Panc1 (cell line): ENCODE results near the gene SETX. TPM values are rescaled to one million over a fixed set of nuclear protein-coding genes. Genes with fewer than 3 reads are reported as not detected.

Source experiments
- ATAC-seq: fragments of 200-7000 bp; cut with Tn5 transposase; 2 replicates; pipeline ENCODE4 v1.9.1; 2020; ENCODE audit warnings: mild to moderate bottlenecking, moderate library complexity
- BruUV-seq: library from RNA; stranded (reverse); fragments of 400-500 nt; replicated peaks from 2 replicates; lab custom pipeline; 2021; lab: Mats Ljungman, UMichigan
- CTCF ChIA-PET: fragments of 300-600 bp; sonication (Branson Sonifier 250); formaldehyde crosslinking; loops from one replicate; lab custom pipeline; 2022; ENCODE audit warnings: antibody characterized with exemption; lab: Charles Lee
- POLR2A ChIA-PET: fragments of 300-600 bp; sonication (Branson Sonifier 250); formaldehyde crosslinking; loops from one replicate; lab custom pipeline; 2022; ENCODE audit warnings: antibody characterized with exemption; lab: Charles Lee
- DNase-seq: peaks from one replicate; pipeline ENCODE4 v3.0.0-alpha.2; 2010; ENCODE audit warnings: low read depth, low spot score
- H3K27ac ChIP-seq: 2 replicates; pipeline ENCODE4 v1.5.1; 2011; ENCODE audit warnings: mild to moderate bottlenecking, low read length, inconsistent platforms
- H3K27me3 ChIP-seq: fragments of 200-500 bp; sonication (Bioruptor generic); 2 replicates; pipeline ENCODE4 v1.6.0; 2014; ENCODE audit warnings: low read length, inconsistent platforms; ENCODE audit not compliant: control insufficient read depth, insufficient read depth
- H3K36me3 ChIP-seq: fragments of 200-500 bp; sonication (Bioruptor generic); 2 replicates; pipeline ENCODE4 v1.5.1; 2014; ENCODE audit warnings: inconsistent platforms, mild to moderate bottlenecking, low read length, moderate library complexity; ENCODE audit not compliant: control insufficient read depth, insufficient read depth
- H3K4me1 ChIP-seq: 2 replicates; pipeline ENCODE4 v1.5.1; 2011; ENCODE audit warnings: inconsistent platforms, mild to moderate bottlenecking, low read length, moderate library complexity; ENCODE audit not compliant: control insufficient read depth, insufficient read depth
- H3K4me3 ChIP-seq, 2 experiments: 2 replicates each; pipeline ENCODE4 v1.5.1; 2011 to 2012; ENCODE audit warnings: low read depth in 2 of 2, low read length in 2 of 2, mild to moderate bottlenecking in 2 of 2, inconsistent platforms in 1 of 2, moderate library complexity in 1 of 2
- H3K9me3 ChIP-seq: fragments of 200-500 bp; sonication (Bioruptor generic); 2 replicates; pipeline ENCODE4 v1.5.1; 2014; ENCODE audit warnings: low read depth, mild to moderate bottlenecking, inconsistent platforms, low read length, moderate library complexity; ENCODE audit not compliant: control insufficient read depth, insufficient read depth
- CTCF ChIP-seq: fragments of 450-650 bp; IDR thresholded peaks from 2 replicates; pipeline ENCODE4 v1.5.1; 2017; ENCODE audit warnings: mild to moderate bottlenecking
- POLR2AphosphoS5 ChIP-seq: IDR thresholded peaks from 2 replicates; pipeline ENCODE4 v1.6.1; 2012; ENCODE audit warnings: mild to moderate bottlenecking, low read depth, low read length, moderate library complexity
- SIN3A ChIP-seq: IDR thresholded peaks from 2 replicates; pipeline ENCODE4 v1.6.1; 2012; ENCODE audit warnings: low read depth, mild to moderate bottlenecking, low read length, moderate library complexity, borderline replicate concordance; ENCODE audit not compliant: insufficient read depth
- TCF7L2 ChIP-seq: IDR thresholded peaks from 2 replicates; pipeline ENCODE4 v1.6.1; 2011; ENCODE audit warnings: mild to moderate bottlenecking, low read depth, low read length, inconsistent platforms
- in situ Hi-C: cut with HindIII; loops from 2 replicates; pipeline ENCODE4 v1.10.0; 2016; ENCODE audit warnings: low sequenced_read_pairs, low pct_unique_long_range_greater_than_20kb
- intact Hi-C: fragments of 100-400 bp; cut with micrococcal nuclease; formaldehyde crosslinking; loops from one replicate; pipeline ENCODE4 v1.10.0; 2022; ENCODE audit not compliant: unreplicated experiment
- total RNA-seq: library from RNA; stranded (reverse); gene quantifications from one replicate; pipeline ENCODE4 v1.2.1, GENCODE V29; 2021; ENCODE audit not compliant: unreplicated experiment
- TF ChIP-seq, protein P1 (sequence below), 2 experiments: IDR thresholded peaks; 2 replicates each; pipeline ENCODE4 v1.6.1; 2011 to 2012; ENCODE audit warnings: low read depth in 2 of 2, control low read depth in 1 of 2, low read length in 1 of 2, mild to moderate bottlenecking in 1 of 2, moderate library complexity in 1 of 2; ENCODE audit not compliant: insufficient read depth in 1 of 2

SETX gene
- total RNA-seq, 1 experiment from 2014 or later = 28.1 TPM

- Histone ChIP-seq H3K27me3 (no peaks in the 10 kb centered on the region), H3K27ac (no peak overlapping the region), H3K4me3 (no peak overlapping the region), H3K9me3 (no peaks in the 10 kb centered on the region), H3K36me3 (no peaks in the 10 kb centered on the region), H3K4me1 (no peaks in the 10 kb centered on the region)
- ChIA-PET POLR2A (no interaction called here), CTCF (no interaction called here)
- TF ChIP-seq, protein P1, sequence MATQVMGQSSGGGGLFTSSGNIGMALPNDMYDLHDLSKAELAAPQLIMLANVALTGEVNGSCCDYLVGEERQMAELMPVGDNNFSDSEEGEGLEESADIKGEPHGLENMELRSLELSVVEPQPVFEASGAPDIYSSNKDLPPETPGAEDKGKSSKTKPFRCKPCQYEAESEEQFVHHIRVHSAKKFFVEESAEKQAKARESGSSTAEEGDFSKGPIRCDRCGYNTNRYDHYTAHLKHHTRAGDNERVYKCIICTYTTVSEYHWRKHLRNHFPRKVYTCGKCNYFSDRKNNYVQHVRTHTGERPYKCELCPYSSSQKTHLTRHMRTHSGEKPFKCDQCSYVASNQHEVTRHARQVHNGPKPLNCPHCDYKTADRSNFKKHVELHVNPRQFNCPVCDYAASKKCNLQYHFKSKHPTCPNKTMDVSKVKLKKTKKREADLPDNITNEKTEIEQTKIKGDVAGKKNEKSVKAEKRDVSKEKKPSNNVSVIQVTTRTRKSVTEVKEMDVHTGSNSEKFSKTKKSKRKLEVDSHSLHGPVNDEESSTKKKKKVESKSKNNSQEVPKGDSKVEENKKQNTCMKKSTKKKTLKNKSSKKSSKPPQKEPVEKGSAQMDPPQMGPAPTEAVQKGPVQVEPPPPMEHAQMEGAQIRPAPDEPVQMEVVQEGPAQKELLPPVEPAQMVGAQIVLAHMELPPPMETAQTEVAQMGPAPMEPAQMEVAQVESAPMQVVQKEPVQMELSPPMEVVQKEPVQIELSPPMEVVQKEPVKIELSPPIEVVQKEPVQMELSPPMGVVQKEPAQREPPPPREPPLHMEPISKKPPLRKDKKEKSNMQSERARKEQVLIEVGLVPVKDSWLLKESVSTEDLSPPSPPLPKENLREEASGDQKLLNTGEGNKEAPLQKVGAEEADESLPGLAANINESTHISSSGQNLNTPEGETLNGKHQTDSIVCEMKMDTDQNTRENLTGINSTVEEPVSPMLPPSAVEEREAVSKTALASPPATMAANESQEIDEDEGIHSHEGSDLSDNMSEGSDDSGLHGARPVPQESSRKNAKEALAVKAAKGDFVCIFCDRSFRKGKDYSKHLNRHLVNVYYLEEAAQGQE (IDR thresholded peaks at IDR 0.05; ENCODE audit: insufficient read depth in 1 of 2, low read depth in 2 of 2, low read length in 1 of 2) = no peak
- no peak for TF ChIP-seq SIN3A
- TF ChIP-seq TCF7L2 = no peak
- no peak for TF ChIP-seq POLR2AphosphoS5
- TF ChIP-seq CTCF = no peak
- BruUV-seq = no TSS peak
- DNase-seq (no peak), ATAC-seq (no peak)
- intact Hi-C loops = loop anchor here (5.0 kb wide), 1 partner anchor 68 kb away; no protein-coding TSS in a partner anchor
- in situ Hi-C loops = no loop called here
Observed at GRCh38 chr9:132235125-132235524, 119.7 kb downstream of the SETX start.

GRCh38 chr9:132234535-132234934 is 120.3 kb downstream of the SETX start:
- Histone ChIP-seq H3K4me1 (no peaks in the 10 kb centered on the region), H3K4me3 (no peak overlapping the region), H3K27me3 (no peaks in the 10 kb centered on the region), H3K9me3 (no peaks in the 10 kb centered on the region), H3K36me3 (no peaks in the 10 kb centered on the region), H3K27ac (no peak overlapping the region)
- DNase-seq (no peak), ATAC-seq (no peak)
- BruUV-seq = no TSS peak
- POLR2A ChIA-PET = interaction anchor here (0.6 kb wide), 1 partner anchor 25 kb away, joined by 9 read pairs; no protein-coding TSS in a partner anchor
- no peak for TF ChIP-seq SIN3A
- no peak for TF ChIP-seq CTCF
- no peak for TF ChIP-seq POLR2AphosphoS5
- no peak for TF ChIP-seq TCF7L2
- TF ChIP-seq, protein P1 (IDR thresholded peaks at IDR 0.05; ENCODE audit: insufficient read depth in 1 of 2, low read depth in 2 of 2, low read length in 1 of 2) = no peak
- CTCF ChIA-PET = no interaction called here
- in situ Hi-C loops (no loop called here), intact Hi-C loops (no loop called here)
